OCI-LY1 (cell line): ENCODE data around the gene ZKSCAN8.

Experiments
- H2AFZ ChIP-seq: fragments of 200-600 bp; sonication (generic), shearing (Covaris generic); 2 replicates; pipeline ENCODE4 v1.6.0; 2014; ENCODE audit warnings: antibody characterized with exemption, mild to moderate bottlenecking, low read length
- H3F3A ChIP-seq: fragments of 200-600 bp; sonication (generic), shearing (Covaris generic); 2 replicates; pipeline ENCODE4 v1.6.0; 2014; ENCODE audit warnings: mild to moderate bottlenecking, antibody characterized with exemption, low read length, moderate library complexity; ENCODE audit not compliant: insufficient read depth
- H3K27ac ChIP-seq: fragments of 200-600 bp; sonication (generic); 2 replicates; pipeline ENCODE4 v1.5.1; 2014; ENCODE audit warnings: low read length, mixed run types, mild to moderate bottlenecking, low read depth; ENCODE audit not compliant: poor library complexity, severe bottlenecking
- H3K27me3 ChIP-seq: fragments of 200-600 bp; sonication (generic); 2 replicates; pipeline ENCODE4 v1.6.0; 2014; ENCODE audit warnings: antibody characterized with exemption, mild to moderate bottlenecking, low read length, moderate library complexity; ENCODE audit not compliant: insufficient read depth
- H3K36me3 ChIP-seq: fragments of 200-600 bp; sonication (generic); 2 replicates; pipeline ENCODE4 v1.6.1; 2014; ENCODE audit warnings: mild to moderate bottlenecking, antibody characterized with exemption, low read length, moderate library complexity, mixed read lengths; ENCODE audit not compliant: insufficient read depth
- H3K4me1 ChIP-seq: fragments of 200-600 bp; sonication (generic); 2 replicates; pipeline ENCODE4 v1.5.1; 2014; ENCODE audit warnings: mild to moderate bottlenecking, low read length, moderate library complexity; ENCODE audit not compliant: insufficient read depth, severe bottlenecking
- H3K4me2 ChIP-seq: fragments of 200-600 bp; sonication (generic), shearing (Covaris generic); 2 replicates; pipeline ENCODE4 v1.6.1; 2014; ENCODE audit warnings: low read length
- H3K4me3 ChIP-seq: fragments of 200-600 bp; sonication (generic); 2 replicates; pipeline ENCODE4 v1.5.1; 2014; ENCODE audit warnings: low read length, low read depth, mild to moderate bottlenecking, mixed read lengths; ENCODE audit not compliant: poor library complexity, severe bottlenecking
- H3K79me2 ChIP-seq: fragments of 200-600 bp; shearing (Covaris generic); 2 replicates; pipeline ENCODE4 v1.6.1; 2016; ENCODE audit warnings: mixed run types, low read length, mixed read lengths; ENCODE audit not compliant: insufficient read depth
- H3K9ac ChIP-seq: fragments of 200-600 bp; sonication (generic), shearing (Covaris generic); 2 replicates; pipeline ENCODE4 v1.6.1; 2014; ENCODE audit warnings: mild to moderate bottlenecking, low read length, mixed read lengths
- H3K9me2 ChIP-seq: fragments of 200-600 bp; sonication (generic), shearing (Covaris generic); 2 replicates; pipeline ENCODE4 v1.6.1; 2014; ENCODE audit warnings: low read depth, mild to moderate bottlenecking, low read length, mixed read lengths
- H3K9me3 ChIP-seq: fragments of 200-600 bp; shearing (Covaris generic); 2 replicates; pipeline ENCODE4 v1.6.1; 2014; ENCODE audit warnings: low read length, mixed read lengths
- H4K20me1 ChIP-seq: fragments of 200-600 bp; sonication (generic), shearing (Covaris generic); 2 replicates; pipeline ENCODE4 v1.6.0; 2016; ENCODE audit warnings: mild to moderate bottlenecking, low read length; ENCODE audit not compliant: insufficient read depth
- CTCF ChIP-seq: fragments of 200-600 bp; sonication (generic), shearing (Covaris generic); IDR thresholded peaks from 2 replicates; pipeline ENCODE4 v1.5.1; 2017; ENCODE audit warnings: mild to moderate bottlenecking, antibody characterized with exemption, low read length, moderate library complexity, mixed read lengths
- EZH2 ChIP-seq: fragments of 200-600 bp; sonication (generic), shearing (Covaris generic); IDR thresholded peaks from 2 replicates; pipeline ENCODE4 v1.8.0; 2017; ENCODE audit warnings: borderline replicate concordance, mixed run types, mild to moderate bottlenecking, antibody characterized with exemption, low read length, moderate library complexity, mixed read lengths

ZKSCAN8 gene

DNA sequence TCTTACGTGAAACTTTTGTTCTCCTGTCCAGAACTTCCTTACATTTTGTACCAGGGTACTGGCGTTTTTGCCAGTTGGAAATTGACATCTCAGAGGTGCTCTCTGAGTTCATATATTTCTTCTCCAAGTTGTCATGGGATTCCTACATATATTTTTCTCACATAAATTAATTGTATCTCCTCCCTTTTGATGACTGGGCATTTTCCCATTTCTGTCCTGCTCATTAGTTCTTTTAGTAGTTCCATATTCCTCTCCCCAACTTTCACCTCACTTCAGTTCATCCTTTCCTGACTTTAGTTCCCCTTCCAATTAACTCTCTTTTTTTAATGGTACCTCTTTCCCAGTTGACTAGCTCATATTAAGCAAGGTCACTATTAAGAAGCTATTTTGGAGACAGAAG is 10.8 kb downstream of the ZKSCAN8 start:
- Histone ChIP-seq H3K27ac (no peak overlapping the region), H3K4me1 (no peaks in the 10 kb centered on the region), H3K36me3 (peaks cover 98% of the 10 kb centered on the region), H3K9ac (no peak overlapping the region), H3F3A (no peaks in the 10 kb centered on the region), H3K4me2 (no peak overlapping the region), H3K9me3 (peaks cover 15% of the 10 kb centered on the region), H3K9me2 (no peaks in the 10 kb centered on the region), H3K4me3 (no peak overlapping the region), H2AFZ (no peak overlapping the region), H4K20me1 (no peaks in the 10 kb centered on the region), H3K27me3 (no peaks in the 10 kb centered on the region), H3K79me2 (no peaks in the 10 kb centered on the region)
- TF ChIP-seq EZH2 (no peak), CTCF (no peak)

DNA sequence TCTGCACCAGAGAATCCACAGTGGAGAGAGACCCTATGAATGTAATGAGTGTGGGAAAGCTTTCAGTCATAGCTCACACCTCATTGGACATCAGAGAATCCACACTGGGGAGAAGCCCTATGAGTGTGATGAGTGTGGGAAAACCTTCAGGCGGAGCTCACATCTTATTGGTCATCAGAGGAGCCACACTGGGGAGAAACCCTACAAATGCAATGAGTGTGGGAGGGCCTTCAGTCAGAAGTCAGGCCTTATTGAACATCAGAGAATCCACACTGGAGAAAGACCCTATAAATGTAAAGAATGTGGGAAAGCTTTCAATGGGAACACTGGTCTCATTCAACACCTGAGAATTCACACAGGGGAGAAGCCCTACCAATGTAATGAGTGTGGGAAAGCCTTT is 11.9 kb downstream of the ZKSCAN8 start:
- Histone ChIP-seq H3K4me1 (no peaks in the 10 kb centered on the region), H2AFZ (no peak overlapping the region), H3K79me2 (no peaks in the 10 kb centered on the region), H3K36me3 (peaks cover 95% of the 10 kb centered on the region), H4K20me1 (no peaks in the 10 kb centered on the region), H3K9ac (no peak overlapping the region), H3K27ac (no peak overlapping the region), H3K4me3 (no peak overlapping the region), H3K27me3 (no peaks in the 10 kb centered on the region), H3K4me2 (no peak overlapping the region), H3K9me2 (no peaks in the 10 kb centered on the region), H3K9me3 (peaks cover 15% of the 10 kb centered on the region), H3F3A (no peaks in the 10 kb centered on the region)
- TF ChIP-seq CTCF (no peak), EZH2 (no peak)

DNA sequence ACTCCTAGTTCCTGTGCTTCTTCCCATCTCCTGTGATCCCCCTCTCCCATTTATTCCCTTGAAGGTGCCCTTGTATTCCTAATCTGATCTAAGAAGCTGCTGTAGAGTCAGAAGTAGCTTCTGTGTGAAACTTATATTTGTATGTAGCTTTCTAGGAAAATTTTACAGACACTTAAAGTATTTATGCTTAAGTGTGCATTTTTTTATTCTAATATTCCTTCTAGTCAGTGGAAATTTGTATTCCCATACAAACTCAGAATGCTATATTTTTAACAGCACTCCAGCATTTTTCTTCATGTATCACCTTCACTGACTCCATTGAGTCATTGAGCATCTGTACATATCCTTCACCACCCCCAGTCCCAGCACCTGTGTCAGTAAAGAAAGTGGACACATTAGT is 12.7 kb downstream of the ZKSCAN8 start:
- H3K4me3 ChIP-seq = no peak overlapping the region
- H3K9me2 ChIP-seq = no peaks in the 10 kb centered on the region
- H3K27me3 ChIP-seq = no peaks in the 10 kb centered on the region
- H3K4me2 ChIP-seq = no peak overlapping the region
- H2AFZ ChIP-seq = no peak overlapping the region
- no peak overlapping the region for H3K27ac ChIP-seq
- no peak for TF ChIP-seq EZH2
- TF ChIP-seq CTCF = no peak
- no peaks in the 10 kb centered on the region for H4K20me1 ChIP-seq
- peaks cover 15% of the 10 kb centered on the region for H3K9me3 ChIP-seq
- H3K9ac ChIP-seq = no peak overlapping the region
- H3K79me2 ChIP-seq = no peaks in the 10 kb centered on the region
- peaks cover 86% of the 10 kb centered on the region for H3K36me3 ChIP-seq
- no peaks in the 10 kb centered on the region for H3F3A ChIP-seq
- H3K4me1 ChIP-seq = no peaks in the 10 kb centered on the region
